Neuronal stem cell (in vitro differentiated cells): ENCODE measurements around the gene UTS2B.

ENCODE experiments used
- DNase-seq: peaks from one replicate; pipeline ENCODE4 v3.0.0-alpha.2; 2013; ENCODE audit warnings: low spot score
- H2AFZ ChIP-seq: one replicate; pipeline ENCODE4 v1.6.1; 2013; ENCODE audit warnings: mild to moderate bottlenecking, low read length, inconsistent platforms
- H2AK5ac ChIP-seq: 2 replicates; pipeline ENCODE4 v1.6.1; 2013; ENCODE audit warnings: low read depth, mild to moderate bottlenecking, inconsistent platforms, low read length, moderate library complexity, mixed read lengths
- H2BK120ac ChIP-seq: 2 replicates; pipeline ENCODE4 v1.6.1; 2013; ENCODE audit warnings: low read depth, mild to moderate bottlenecking, inconsistent platforms, low read length, moderate library complexity, mixed read lengths
- H2BK12ac ChIP-seq: one replicate; pipeline ENCODE4 v1.6.1; 2013; ENCODE audit warnings: low read length, inconsistent platforms
- H2BK15ac ChIP-seq: 2 replicates; pipeline ENCODE4 v1.6.1; 2013; ENCODE audit warnings: mild to moderate bottlenecking, low read length, inconsistent platforms, mixed read lengths
- H2BK5ac ChIP-seq: one replicate; pipeline ENCODE4 v1.6.1; 2013; ENCODE audit warnings: inconsistent platforms, mild to moderate bottlenecking, low read length, moderate library complexity
- H3K14ac ChIP-seq: one replicate; pipeline ENCODE4 v1.6.1; 2013; ENCODE audit warnings: low read length, inconsistent platforms
- H3K18ac ChIP-seq: 2 replicates; pipeline ENCODE4 v1.6.1; 2013; ENCODE audit warnings: low read length, inconsistent platforms
- H3K23ac ChIP-seq: 2 replicates; pipeline ENCODE4 v1.6.1; 2013; ENCODE audit warnings: low read depth, mild to moderate bottlenecking, mixed read lengths, low read length, inconsistent platforms; ENCODE audit not compliant: poor library complexity
- H3K27ac ChIP-seq: replicated peaks from 3 replicates; pipeline ENCODE4 v1.5.1; 2013; ENCODE audit warnings: low read length, inconsistent platforms
- H3K27me3 ChIP-seq, 3 experiments: 2 replicates each; pipeline ENCODE4 v1.6.1; 2013; ENCODE audit warnings: low read length in 3 of 3, mild to moderate bottlenecking in 2 of 3, inconsistent platforms in 1 of 3, low read depth in 1 of 3, mixed read lengths in 1 of 3, moderate library complexity in 1 of 3; ENCODE audit not compliant: control insufficient read depth in 3 of 3, insufficient read depth in 3 of 3
- H3K36me3 ChIP-seq, 2 donors: replicated peaks in 1 of 2; 2 replicates each; pipeline ENCODE4 v1.6.1; 2013; ENCODE audit warnings: low read length in 2 of 2; ENCODE audit not compliant: control insufficient read depth in 2 of 2, insufficient read depth in 2 of 2
- H3K4ac ChIP-seq: 2 replicates; pipeline ENCODE4 v1.6.1; 2013; ENCODE audit warnings: inconsistent platforms, mild to moderate bottlenecking, low read length, moderate library complexity
- H3K4me1 ChIP-seq, 2 donors: 1 replicate in 1 of 2; 2 replicates in 1 of 2; pipeline ENCODE4 v1.6.1; 2013; ENCODE audit warnings: low read length in 2 of 2, low read depth in 1 of 2; ENCODE audit not compliant: control insufficient read depth in 2 of 2, insufficient read depth in 1 of 2
- H3K4me2 ChIP-seq: one replicate; pipeline ENCODE4 v1.6.1; 2013; ENCODE audit warnings: mild to moderate bottlenecking, low read length, inconsistent platforms; ENCODE audit not compliant: insufficient read depth, poor library complexity, severe bottlenecking
- H3K4me3 ChIP-seq, 2 donors: 2 replicates each; pipeline ENCODE4 v1.5.1; 2013; ENCODE audit warnings: low read length in 2 of 2, mild to moderate bottlenecking in 2 of 2, inconsistent platforms in 1 of 2, moderate library complexity in 1 of 2
- H3K79me1 ChIP-seq: one replicate; pipeline ENCODE4 v1.6.1; 2013; ENCODE audit warnings: low read depth, mild to moderate bottlenecking, inconsistent platforms, low read length, moderate library complexity
- H3K9ac ChIP-seq: one replicate; pipeline ENCODE4 v1.6.1; 2013; ENCODE audit warnings: mild to moderate bottlenecking, low read depth, low read length, inconsistent platforms; ENCODE audit not compliant: poor library complexity
- H3K9me3 ChIP-seq, 2 donors: replicated peaks in 1 of 2; 2 replicates each; pipeline versions ENCODE3 to v1.6.1; 2013; ENCODE audit warnings: low read length in 2 of 2, mild to moderate bottlenecking in 2 of 2, inconsistent platforms in 1 of 2, low read depth in 1 of 2, mixed read lengths in 1 of 2, moderate library complexity in 1 of 2; ENCODE audit not compliant: control insufficient read depth in 2 of 2, insufficient read depth in 1 of 2
- H4K8ac ChIP-seq: one replicate; pipeline ENCODE4 v1.6.1; 2013; ENCODE audit warnings: low read depth, mild to moderate bottlenecking, inconsistent platforms, low read length, moderate library complexity
- H4K91ac ChIP-seq: one replicate; pipeline ENCODE4 v1.6.1; 2013; ENCODE audit warnings: low read length, low read depth, mild to moderate bottlenecking, inconsistent platforms; ENCODE audit not compliant: poor library complexity
- WGBS, 2 donors: extraction: QIAGEN DNeasy Blood & Tissue Kit; methylation state at CpG; one replicate each; pipeline ENCODE4 v1.1.7; 2013; ENCODE audit warnings: missing lambda C conversion rate in 2 of 2, mixed read lengths in 1 of 2; ENCODE audit not compliant: insufficient read length in 2 of 2, insufficient replicate concordance in 1 of 2; ENCODE audit errors: extremely low coverage in 2 of 2; 5-methylcytosine and 5-hydroxymethylcytosine counted together

UTS2B gene

DNA sequence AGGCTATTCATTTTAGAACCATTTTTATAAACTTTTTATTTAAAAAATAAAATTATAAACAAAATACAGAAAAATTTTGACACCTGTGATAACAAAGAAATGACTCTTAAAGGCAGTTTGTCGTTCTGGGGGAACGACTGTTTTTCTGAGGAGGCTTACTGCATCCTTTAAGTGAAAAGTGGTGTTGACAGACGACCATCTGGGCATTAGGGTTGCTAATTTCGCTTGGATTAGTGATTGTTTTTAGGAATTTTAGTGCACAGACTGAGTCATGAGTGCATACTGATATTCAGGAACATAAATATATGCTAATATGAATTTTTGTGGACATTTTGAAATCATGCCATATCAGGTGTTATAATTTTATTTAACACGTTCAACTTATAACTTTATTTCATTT lies 102.8 kb downstream of the UTS2B start:
- Histone ChIP-seq H3K4ac (no peak overlapping the region), H3K4me1 (no peaks in the 10 kb centered on the region), H3K14ac (no peak overlapping the region), H2BK120ac (no peak overlapping the region), H3K27ac (no peak overlapping the region), H3K18ac (no peak overlapping the region), H2BK12ac (no peak overlapping the region), H2BK15ac (no peak overlapping the region), H2BK5ac (no peak overlapping the region), H3K27me3 (no peaks in the 10 kb centered on the region), H3K4me2 (no peak overlapping the region), H3K4me3 (no peak overlapping the region), H2AFZ (no peak overlapping the region), H3K36me3 (no peaks in the 10 kb centered on the region), H3K9me3 (no peaks in the 10 kb centered on the region), H4K8ac (no peak overlapping the region), H3K79me1 (no peaks in the 10 kb centered on the region), H3K9ac (no peak overlapping the region), H4K91ac (no peak overlapping the region), H3K23ac (no peak overlapping the region), H2AK5ac (no peak overlapping the region)
- WGBS, 2 donors: no CpG with 5 or more reads among the region's 5 CpGs
- no peak for DNase-seq

DNA sequence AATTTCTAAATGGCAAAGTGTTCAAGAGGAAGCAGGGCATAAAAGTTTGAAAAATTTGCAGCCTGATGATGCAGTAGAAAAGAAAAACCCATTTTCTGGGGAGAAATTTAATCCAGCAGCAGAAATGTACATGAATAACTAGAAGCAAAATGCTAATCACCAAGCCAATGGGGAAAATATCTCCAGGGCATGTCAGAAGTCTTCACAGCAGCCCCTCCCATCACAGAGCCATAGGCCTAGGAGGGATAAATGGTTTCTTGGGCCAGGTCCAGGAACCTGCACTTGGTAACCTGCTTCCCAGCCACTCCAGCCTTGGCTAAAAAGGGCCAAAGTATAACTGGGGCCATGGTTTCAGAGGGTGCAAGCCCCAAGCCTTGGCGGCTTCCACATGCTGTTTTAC lies 108.7 kb downstream of the UTS2B start:
- H3K36me3 ChIP-seq: no peaks in the 10 kb centered on the region
- H3K27me3 ChIP-seq: no peaks in the 10 kb centered on the region
- H2BK15ac ChIP-seq: no peak overlapping the region
- H3K14ac ChIP-seq: no peak overlapping the region
- H2AK5ac ChIP-seq: no peak overlapping the region
- no peak overlapping the region for H4K91ac ChIP-seq
- no peak overlapping the region for H2BK5ac ChIP-seq
- no peak overlapping the region for H3K9ac ChIP-seq
- H2AFZ ChIP-seq: no peak overlapping the region
- no peak overlapping the region for H3K27ac ChIP-seq
- H3K18ac ChIP-seq: peak overlapping the region; percentile 38
- no CpG with 5 or more reads among the region's 1 CpG for WGBS, 2 donors
- DNase-seq: no peak
- no peak overlapping the region for H2BK12ac ChIP-seq
- H3K4me1 ChIP-seq: no peaks in the 10 kb centered on the region
- H3K4ac ChIP-seq: no peak overlapping the region
- H3K23ac ChIP-seq: no peak overlapping the region
- H3K79me1 ChIP-seq: no peaks in the 10 kb centered on the region
- no peak overlapping the region for H3K4me3 ChIP-seq
- H3K9me3 ChIP-seq: no peaks in the 10 kb centered on the region
- no peak overlapping the region for H2BK120ac ChIP-seq
- no peak overlapping the region for H3K4me2 ChIP-seq
- no peak overlapping the region for H4K8ac ChIP-seq

DNA sequence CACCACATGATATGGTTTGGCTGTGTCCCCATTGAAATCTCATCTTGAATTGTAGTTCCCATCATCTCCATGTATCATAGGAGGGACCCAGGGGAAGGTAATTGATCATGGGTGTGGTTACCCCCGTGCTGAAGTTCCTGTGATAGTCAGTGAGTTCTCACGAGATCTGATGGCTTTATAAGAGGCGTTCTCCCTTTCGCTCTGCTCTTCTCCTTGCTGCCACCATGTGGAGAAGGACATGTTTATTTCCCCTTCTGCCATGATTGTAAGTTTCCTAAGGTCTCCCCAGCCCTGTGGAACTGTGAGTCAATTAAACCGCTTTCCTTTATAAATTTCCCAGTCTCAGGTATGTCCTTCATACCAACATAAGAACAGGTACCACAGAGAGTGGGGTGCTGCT lies 109.4 kb downstream of the UTS2B start:
- Histone ChIP-seq H3K27me3 (no peaks in the 10 kb centered on the region), H3K23ac (no peak overlapping the region), H2BK5ac (no peak overlapping the region), H2AK5ac (no peak overlapping the region), H3K27ac (no peak overlapping the region), H4K91ac (no peak overlapping the region), H3K4ac (no peak overlapping the region), H4K8ac (no peak overlapping the region), H3K36me3 (no peaks in the 10 kb centered on the region), H2BK12ac (no peak overlapping the region), H3K18ac (no peak overlapping the region), H3K14ac (no peak overlapping the region), H3K79me1 (no peaks in the 10 kb centered on the region), H2BK120ac (no peak overlapping the region), H3K4me3 (no peak overlapping the region), H2BK15ac (no peak overlapping the region), H3K9me3 (peaks cover 0 to 2% of the 10 kb centered on the region in 2 donors), H3K9ac (no peak overlapping the region), H3K4me1 (no peaks in the 10 kb centered on the region), H2AFZ (no peak overlapping the region), H3K4me2 (no peak overlapping the region)
- DNase-seq: no peak
- WGBS, 2 donors: no CpG with 5 or more reads among the region's 5 CpGs

- Histone ChIP-seq H3K36me3 (no peaks in the 10 kb centered on the region), H3K79me1 (no peaks in the 10 kb centered on the region), H3K9me3 (peaks cover 0 to 2% of the 10 kb centered on the region in 2 donors), H3K18ac (no peak overlapping the region), H3K4me3 (no peak overlapping the region), H3K27ac (no peak overlapping the region), H2BK5ac (no peak overlapping the region), H2AFZ (no peak overlapping the region), H2BK120ac (no peak overlapping the region), H3K23ac (no peak overlapping the region), H4K8ac (no peak overlapping the region), H3K14ac (no peak overlapping the region), H3K9ac (no peak overlapping the region), H2BK12ac (no peak overlapping the region), H3K27me3 (no peaks in the 10 kb centered on the region), H4K91ac (no peak overlapping the region), H2AK5ac (no peak overlapping the region), H3K4me2 (no peak overlapping the region), H2BK15ac (no peak overlapping the region), H3K4ac (no peak overlapping the region), H3K4me1 (no peaks in the 10 kb centered on the region)
- DNase-seq: no peak
- WGBS, 2 donors: no CpG with 5 or more reads among the region's 1 CpG
Observed at GRCh38 chr3:191217301-191217700, 113.0 kb downstream of the UTS2B start.
